SKM-1 treated with dmso at 0.1 percent for 144 hours (cell line): ENCODE measurements around the gene RBM15B.
"Not testable (repeated sequence)": the region's sequence is repeated elsewhere in the genome, so short reads cannot be mapped to it uniquely, and the experiment has no call there.

ENCODE experiments used
- DNase-seq: peaks from one replicate; lab custom pipeline; 2025; ENCODE audit not compliant: unreplicated experiment; lab: John Stamatoyannopoulos, UW

The RBM15B gene, protein sequence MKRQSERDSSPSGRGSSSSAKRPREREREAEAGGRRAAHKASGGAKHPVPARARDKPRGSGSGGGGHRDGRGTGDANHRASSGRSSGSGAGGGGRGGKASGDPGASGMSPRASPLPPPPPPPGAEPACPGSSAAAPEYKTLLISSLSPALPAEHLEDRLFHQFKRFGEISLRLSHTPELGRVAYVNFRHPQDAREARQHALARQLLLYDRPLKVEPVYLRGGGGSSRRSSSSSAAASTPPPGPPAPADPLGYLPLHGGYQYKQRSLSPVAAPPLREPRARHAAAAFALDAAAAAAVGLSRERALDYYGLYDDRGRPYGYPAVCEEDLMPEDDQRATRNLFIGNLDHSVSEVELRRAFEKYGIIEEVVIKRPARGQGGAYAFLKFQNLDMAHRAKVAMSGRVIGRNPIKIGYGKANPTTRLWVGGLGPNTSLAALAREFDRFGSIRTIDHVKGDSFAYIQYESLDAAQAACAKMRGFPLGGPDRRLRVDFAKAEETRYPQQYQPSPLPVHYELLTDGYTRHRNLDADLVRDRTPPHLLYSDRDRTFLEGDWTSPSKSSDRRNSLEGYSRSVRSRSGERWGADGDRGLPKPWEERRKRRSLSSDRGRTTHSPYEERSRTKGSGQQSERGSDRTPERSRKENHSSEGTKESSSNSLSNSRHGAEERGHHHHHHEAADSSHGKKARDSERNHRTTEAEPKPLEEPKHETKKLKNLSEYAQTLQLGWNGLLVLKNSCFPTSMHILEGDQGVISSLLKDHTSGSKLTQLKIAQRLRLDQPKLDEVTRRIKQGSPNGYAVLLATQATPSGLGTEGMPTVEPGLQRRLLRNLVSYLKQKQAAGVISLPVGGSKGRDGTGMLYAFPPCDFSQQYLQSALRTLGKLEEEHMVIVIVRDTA

GRCh38 chr3:51391075-51391565 lies at the start of gene RBM15B:
Gene RBM15B, plus strand, starts transcription at chr3:51391285. Its CDS starts 115 bp downstream, at chr3:51391400.
- peak; percentile 91 for DNase-seq

- DNase-seq = no peak
These were observed 47.0 kb upstream of the RBM15B start for GRCh38 chr3:51343918-51344687.

DNA sequence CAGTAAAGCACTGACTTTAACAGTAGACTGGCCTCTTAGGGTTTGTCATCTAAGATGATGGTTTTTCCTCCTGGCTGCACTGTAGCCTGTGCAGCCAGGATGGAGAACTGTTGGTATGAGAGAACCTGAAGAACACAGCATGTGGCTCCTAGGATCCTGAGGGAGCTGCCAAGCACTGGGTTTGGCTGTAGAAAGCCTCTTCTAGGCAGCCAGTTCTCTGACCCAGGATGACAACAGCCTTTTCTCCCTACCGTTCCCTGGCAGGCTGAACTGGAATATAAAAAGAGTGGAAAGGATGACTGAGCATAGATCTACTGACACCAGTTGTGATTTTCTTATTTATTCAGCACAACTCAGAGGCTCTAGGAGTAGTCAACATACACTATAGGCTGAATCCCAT lies 40.3 kb upstream of the RBM15B start:
- DNase-seq = no peak

DNA sequence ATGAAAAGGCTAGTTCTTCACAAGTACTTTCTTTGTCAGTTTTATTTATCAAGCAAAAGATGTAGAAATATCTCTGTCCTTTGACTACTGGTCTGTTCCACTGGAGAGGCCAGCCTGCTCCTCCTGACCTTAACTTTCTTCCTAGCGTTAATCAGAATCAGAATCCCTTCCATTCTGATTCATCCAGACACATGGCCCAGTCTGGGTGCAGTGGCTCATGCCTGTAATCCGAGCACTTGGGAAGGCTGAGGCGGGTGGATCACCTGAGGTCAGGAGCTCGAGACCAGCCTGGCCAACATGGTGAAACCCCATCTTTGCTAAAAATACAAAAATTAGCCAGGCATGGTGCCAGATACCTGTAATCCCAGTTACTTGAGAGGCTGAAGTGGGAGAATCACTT lies 38.0 kb upstream of the RBM15B start:
- DNase-seq = no peak

- no peak for DNase-seq
These were observed 37.4 kb upstream of the RBM15B start for GRCh38 chr3:51353691-51354090.

GRCh38 chr3:51354172-51354571 lies 36.9 kb upstream of the RBM15B start:
- no peak for DNase-seq

DNA sequence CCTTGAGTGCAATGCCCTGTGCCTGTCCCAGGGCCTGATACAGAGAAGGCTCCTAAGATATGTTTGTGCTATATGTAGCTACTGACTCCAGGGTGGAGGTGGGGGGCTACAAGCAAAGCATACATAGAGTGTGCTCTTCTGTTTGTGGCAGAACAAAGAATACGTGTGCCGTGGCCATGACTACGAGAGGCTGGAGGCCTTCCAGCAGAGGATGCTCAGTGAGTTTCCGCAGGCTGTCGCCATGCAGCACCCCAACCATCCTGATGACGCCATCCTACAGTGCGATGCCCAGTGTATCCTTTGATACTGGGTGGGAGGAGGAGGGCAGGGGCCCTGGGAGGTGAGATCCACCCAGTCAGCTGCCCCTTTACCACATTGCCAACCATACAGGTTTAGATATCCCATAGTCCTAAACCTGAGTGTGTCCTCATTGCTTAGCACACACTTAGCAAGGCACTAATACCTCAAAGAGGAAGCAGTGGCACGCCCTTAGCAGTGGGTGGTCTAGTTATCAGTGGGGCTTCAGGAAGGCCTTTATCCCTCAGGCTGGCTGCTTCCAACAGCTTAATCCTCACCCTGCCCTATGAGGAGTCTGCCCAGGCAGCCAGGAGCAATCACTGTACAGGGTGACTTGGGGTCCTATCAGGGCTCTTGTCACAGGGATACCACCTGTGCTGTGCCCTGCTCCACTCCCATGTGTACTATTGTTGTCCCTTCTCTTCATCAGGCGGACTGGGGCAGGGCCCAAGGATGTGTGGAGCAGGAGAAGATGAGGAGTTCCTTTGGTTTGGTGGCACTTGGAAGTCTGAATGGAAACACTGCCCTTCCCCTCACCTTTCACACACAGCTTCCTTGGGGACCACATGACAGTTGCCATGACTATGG lies 36.1 kb upstream of the RBM15B start:
- no peak for DNase-seq

DNA sequence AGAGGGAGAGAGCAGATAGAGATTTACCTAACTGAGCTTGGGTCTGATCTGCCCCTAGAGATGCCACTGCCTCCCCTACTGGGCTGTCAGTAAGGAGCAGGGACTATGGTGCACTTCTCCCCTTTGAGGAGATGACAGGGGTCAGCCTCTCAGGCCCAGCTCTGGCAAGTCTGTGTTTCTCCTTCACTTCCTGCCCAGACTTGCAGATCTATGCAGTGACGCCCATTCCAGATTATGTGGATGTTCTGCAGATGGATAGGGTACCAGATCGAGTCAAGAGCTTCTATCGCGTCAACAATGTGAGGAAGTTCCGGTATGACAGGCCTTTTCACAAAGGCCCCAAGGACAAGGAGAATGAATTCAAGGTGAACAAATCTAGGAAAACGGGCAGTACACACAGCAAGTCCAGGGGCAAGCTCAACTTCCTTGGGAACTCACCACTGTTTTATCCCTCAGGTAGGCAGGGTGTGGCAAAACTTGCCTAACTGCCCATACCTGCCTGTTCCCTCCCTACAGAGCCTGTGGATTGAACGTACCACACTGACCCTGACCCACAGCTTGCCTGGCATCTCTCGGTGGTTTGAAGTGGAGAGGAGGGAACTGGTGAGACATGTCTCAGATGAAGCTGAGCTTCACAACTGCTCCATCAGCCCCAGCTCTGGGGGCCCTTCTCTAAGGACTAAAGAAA lies 35.0 kb upstream of the RBM15B start:
- no peak for DNase-seq

- no peak for DNase-seq
These were observed 33.2 kb upstream of the RBM15B start for GRCh38 chr3:51357856-51358255.

- no peak for DNase-seq
These were observed 32.1 kb upstream of the RBM15B start for GRCh38 chr3:51358981-51359380.

DNA sequence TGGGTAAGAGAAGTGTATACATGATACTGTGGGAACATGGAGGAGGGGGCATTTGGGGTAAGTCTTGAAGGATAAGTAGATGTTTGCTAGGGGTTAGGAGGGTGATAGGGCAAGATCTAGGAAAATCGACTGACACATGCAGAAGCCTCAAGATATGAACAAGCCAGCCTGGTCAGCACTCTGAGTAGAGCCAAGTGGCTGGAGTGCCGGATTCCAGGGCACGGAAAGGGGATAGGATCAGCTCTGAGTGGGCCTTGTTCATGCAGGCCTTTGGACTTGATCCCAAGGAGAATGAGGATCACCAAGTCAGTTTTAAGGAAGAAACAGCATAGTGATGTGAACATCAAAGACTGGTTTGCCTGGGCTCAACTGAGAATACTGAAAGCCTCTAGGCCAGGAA lies 30.3 kb upstream of the RBM15B start:
- DNase-seq = no peak

DNA sequence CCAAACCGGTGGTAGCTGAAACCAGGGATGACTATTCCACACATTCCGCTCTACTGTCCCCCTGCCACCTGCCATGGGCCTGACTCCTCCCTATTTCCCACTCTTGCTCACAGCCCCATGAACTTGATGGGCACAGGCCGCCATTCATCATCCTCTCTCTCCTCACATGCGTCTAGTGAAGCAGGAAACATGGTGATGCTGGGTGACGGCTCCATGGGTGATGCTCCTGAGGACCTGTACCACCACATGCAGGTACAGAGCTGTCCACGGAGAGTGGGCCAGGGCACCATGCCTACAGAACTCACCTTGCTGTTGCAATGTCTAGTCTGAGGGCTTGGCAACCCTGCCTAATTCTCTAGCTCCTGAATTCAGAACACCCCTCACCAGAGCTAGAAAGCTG lies 29.3 kb upstream of the RBM15B start:
- no peak for DNase-seq

GRCh38 chr3:51362476-51362875 lies 28.6 kb upstream of the RBM15B start:
- DNase-seq = no peak

DNA sequence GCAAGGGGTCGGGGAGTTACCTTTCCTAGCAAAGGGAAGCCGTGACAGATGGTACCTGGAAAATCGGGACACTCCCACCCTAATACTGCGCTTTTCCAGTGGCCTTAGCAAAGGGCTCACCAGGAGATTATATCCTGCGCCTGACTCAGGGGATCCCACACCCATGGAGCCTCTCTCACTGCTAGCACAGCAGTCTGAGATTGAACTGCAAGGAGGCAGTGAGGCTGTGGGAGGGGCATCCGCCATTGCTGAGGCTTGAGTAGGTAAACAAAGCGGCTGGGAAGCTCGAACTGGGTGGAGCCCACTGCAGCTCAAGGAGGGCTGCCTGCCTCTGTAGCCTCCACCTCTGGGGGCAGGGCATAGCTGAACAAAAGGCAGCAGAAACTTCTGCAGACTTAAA lies 22.8 kb upstream of the RBM15B start:
- not testable (repeated sequence) for DNase-seq

DNA sequence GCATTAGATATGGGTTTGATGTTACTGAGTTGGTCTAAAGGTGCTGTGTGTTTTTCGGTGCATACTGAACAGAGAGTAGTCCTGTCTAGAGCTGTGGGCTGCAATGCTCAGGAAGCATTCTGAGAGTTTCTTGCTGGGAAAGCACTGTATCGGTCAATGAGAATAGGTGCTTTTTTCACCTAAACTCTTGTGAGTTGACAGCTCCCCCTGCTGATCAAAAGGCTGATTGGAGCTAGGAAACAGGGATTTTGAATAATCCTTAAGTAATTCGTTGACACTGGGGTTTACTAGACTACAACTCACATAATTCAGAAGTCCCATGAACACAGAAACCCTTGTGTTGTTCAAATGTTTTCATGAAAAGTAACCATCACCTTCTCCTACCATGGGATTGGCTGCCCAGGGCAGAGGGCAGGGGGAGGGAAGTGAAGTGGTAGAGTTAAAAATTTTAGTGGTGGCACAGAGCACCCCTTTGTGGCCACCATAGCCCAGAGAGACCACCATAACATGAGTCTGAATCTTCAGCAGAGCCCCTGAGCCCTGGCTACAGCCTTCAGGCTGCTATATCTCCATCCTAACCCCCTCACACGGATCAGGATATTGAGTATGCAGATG lies 19.0 kb upstream of the RBM15B start:
- peak; percentile 49 for DNase-seq

DNA sequence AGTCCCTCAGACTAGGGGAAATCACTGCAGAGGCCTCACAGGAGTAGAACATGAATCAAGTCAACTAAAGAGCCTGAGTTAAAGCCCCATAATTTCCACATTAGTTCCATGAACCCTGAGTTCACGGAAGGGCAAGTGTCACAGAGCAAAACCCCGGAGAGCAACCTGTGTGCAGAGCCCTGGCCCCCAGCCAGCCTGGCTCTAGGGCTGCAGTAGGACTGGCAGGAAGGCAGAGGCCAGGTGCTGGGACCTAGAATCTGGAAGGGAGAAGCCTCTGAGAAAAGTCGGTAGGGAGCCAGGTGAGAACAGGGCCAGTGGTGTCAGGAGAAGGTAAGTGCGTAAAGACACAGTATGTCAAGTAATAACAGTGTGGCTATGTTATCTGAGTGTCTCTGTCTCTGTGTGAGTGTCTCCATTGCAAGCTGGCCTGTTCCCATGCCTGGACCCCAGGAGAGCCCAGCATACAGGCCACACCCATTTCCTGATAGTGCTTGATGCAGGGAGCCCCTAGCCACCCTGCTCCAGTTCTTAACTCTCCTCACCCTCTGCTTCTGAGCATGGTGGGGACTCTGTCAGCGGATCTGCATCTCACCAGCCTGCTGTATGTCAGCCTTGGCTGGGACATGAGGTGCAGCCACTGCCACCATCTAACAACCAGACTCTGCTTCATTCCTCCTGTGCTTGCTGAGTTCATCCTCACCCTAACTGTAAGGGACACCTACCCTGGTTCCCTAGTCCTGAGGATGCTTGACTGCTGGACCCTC lies 17.2 kb upstream of the RBM15B start:
- DNase-seq = no peak

- DNase-seq = no peak
These were observed 16.6 kb upstream of the RBM15B start for GRCh38 chr3:51374456-51374855.

- DNase-seq = no peak
These were observed 15.9 kb upstream of the RBM15B start for GRCh38 chr3:51375136-51375535.
